DND-41 (cell line): ENCODE results near the gene SLC35E3.

ENCODE experiments used
- CTCF ChIP-seq: IDR thresholded peaks from 2 replicates; pipeline ENCODE4 v1.5.1; 2012; ENCODE audit warnings: borderline replicate concordance, low read length, moderate library complexity, mild to moderate bottlenecking; ENCODE audit not compliant: poor library complexity, severe bottlenecking; ENCODE audit errors: extremely low read depth
- EZH2 ChIP-seq: IDR thresholded peaks from 3 replicates; pipeline ENCODE4 v1.6.1; 2012; ENCODE audit warnings: borderline replicate concordance, low read depth, mild to moderate bottlenecking, moderate library complexity, low read length, inconsistent platforms; ENCODE audit not compliant: severe bottlenecking

DNA sequence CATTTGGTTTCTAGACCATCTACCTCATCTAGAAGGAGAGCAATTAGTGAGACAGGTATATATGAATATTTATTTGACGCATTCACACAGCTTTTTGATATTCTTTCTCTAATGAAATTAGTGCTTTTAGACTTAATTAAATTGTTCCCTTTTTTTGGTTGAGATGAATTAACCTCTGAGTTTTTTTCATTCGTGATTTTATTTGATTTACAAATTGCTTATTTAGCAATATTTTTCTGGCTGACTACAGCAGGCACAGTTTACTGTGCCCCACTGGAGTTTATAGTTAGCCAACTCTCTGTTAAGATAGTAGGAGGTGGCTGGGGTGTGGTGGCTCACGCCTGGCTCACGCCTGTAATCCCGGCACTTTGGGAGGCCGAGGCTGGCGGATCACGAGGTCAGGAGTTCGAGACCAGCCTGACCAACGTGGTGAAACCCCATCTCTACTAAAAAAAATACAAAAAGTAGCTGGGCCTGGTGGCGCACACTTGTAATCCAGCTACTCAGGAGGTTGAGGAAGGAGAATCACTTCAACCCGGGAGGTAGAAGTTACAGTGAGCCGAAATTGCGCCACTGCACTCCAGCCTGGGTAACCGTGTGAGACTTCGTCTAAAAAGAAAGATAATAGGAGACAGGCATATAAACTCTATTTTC, 78.7 kb downstream of the SLC35E3 start:
- TF ChIP-seq CTCF, result no peak
- TF ChIP-seq EZH2, result no peak
